ENCODE data around the gene TSEN15. TPM values are rescaled to one million over a fixed set of nuclear protein-coding genes. Genes with fewer than 3 reads are reported as not detected.

The TSEN15 gene
- total and polyA plus RNA-seq, 2 of the 13 experiments (the other 11 are each of a cell fraction or from before 2014, with no cell fraction given), result 25.6 to 35.8 TPM

- TF ChIP-seq ZFX (CRISPR knock-in tag; IDR thresholded peaks at IDR 0.05; ENCODE audit: low read depth) (0 out of 2 replicates have a peak, but pooled peaks have one; percentile 22), ZSCAN5A (CRISPR knock-in tag; IDR thresholded peaks at IDR 0.05; ENCODE audit: borderline replicate concordance) (0 out of 2 replicates have a peak, but pooled peaks have one; percentile 29), ZNF468 (CRISPR knock-in tag; IDR thresholded peaks at IDR 0.05) (0 out of 2 replicates have a peak, but pooled peaks have one; percentile 48), ZNF749 (CRISPR knock-in tag; IDR thresholded peaks at IDR 0.05; ENCODE audit: borderline replicate concordance) (no peak), ZNF75D (CRISPR knock-in tag; IDR thresholded peaks at IDR 0.05; ENCODE audit: borderline replicate concordance) (0 out of 2 replicates have a peak, but pooled peaks have one; percentile 46), ZXDC (CRISPR knock-in tag; IDR thresholded peaks at IDR 0.05) (no peak), NAIF1 (CRISPR knock-in tag; IDR thresholded peaks at IDR 0.05; ENCODE audit: borderline replicate concordance) (0 out of 2 replicates have a peak, but pooled peaks have one; percentile 47), PAF1 (CRISPR knock-in tag; IDR thresholded peaks at IDR 0.05) (no peak), ZNF121 (CRISPR knock-in tag; IDR thresholded peaks at IDR 0.05) (no peak), GFI1 (CRISPR knock-in tag; IDR thresholded peaks at IDR 0.05; ENCODE audit: borderline replicate concordance) (peak; percentile 66; the same call in 1 of the 2 replicates), ZKSCAN5 (CRISPR knock-in tag; IDR thresholded peaks at IDR 0.05) (no peak), SOX5 (CRISPR knock-in tag; IDR thresholded peaks at IDR 0.05; ENCODE audit: borderline replicate concordance) (no peak), ZNF850 (CRISPR knock-in tag; conservative IDR thresholded peaks at IDR 0.05) (no peak), DDIT3 (CRISPR knock-in tag; IDR thresholded peaks at IDR 0.05) (no peak), HINFP (CRISPR knock-in tag; IDR thresholded peaks at IDR 0.05; ENCODE audit: low read depth) (no peak), ZFP41 (CRISPR knock-in tag; IDR thresholded peaks at IDR 0.05; ENCODE audit: borderline replicate concordance) (no peak), ZNF737 (CRISPR knock-in tag; IDR thresholded peaks at IDR 0.05; ENCODE audit: borderline replicate concordance) (no peak), PCBP1 (IDR thresholded peaks at IDR 0.05; ENCODE audit: borderline replicate concordance, low read depth, low read length) (no peak), ZNF33A (CRISPR knock-in tag; IDR thresholded peaks at IDR 0.05; ENCODE audit: borderline replicate concordance) (no peak), ZNF589 (CRISPR knock-in tag; conservative IDR thresholded peaks at IDR 0.05) (no peak), MED1 (CRISPR knock-in tag; IDR thresholded peaks at IDR 0.05) (no peak), ATF7-NPFF (CRISPR knock-in tag; IDR thresholded peaks at IDR 0.05; ENCODE audit: low read depth) (no peak), ZNF296 (CRISPR knock-in tag; conservative IDR thresholded peaks at IDR 0.05) (no peak), HMG20A (CRISPR knock-in tag; IDR thresholded peaks at IDR 0.05; ENCODE audit: borderline replicate concordance) (no peak)
Observed at GRCh38 chr1:184035719-184036516, 15.6 kb upstream of the TSEN15 start (continued).

All from HepG2 (cell line).